Psoas muscle (tissue), 8 donors: Measurements from ENCODE around the gene BRMS1L. TPM values are rescaled to one million over a fixed set of nuclear protein-coding genes. Genes with fewer than 3 reads are reported as not detected.
A peak's percentile ranks its signal among the peaks of the same experiment; 100 is the strongest.
"Not testable (repeated sequence)": the region's sequence is repeated elsewhere in the genome, so short reads cannot be mapped to it uniquely, and the experiment has no call there.

Experiments used
- ATAC-seq, 4 donors: fragments of 200-7000 bp; cut with Tn5 transposase; one replicate each; pipeline ENCODE4 v1.9.1; 2020; ENCODE audit warnings: moderate library complexity in 3 of 4, mild to moderate bottlenecking in 2 of 4
- DNase-seq, 2 donors: peaks; one replicate each; pipeline ENCODE4 v3.0.0-alpha.2; 2020
- H3K27ac ChIP-seq: fragments of 200-600 bp; one replicate; pipeline ENCODE4 v1.8.0; 2022
- H3K27me3 ChIP-seq, 3 donors: fragments of 200-600 bp in 1 of 3; one replicate each; pipeline versions ENCODE4 v1.6.1 to v1.8.0; 2013 to 2022; ENCODE audit warnings: low read length in 2 of 3, mild to moderate bottlenecking in 2 of 3, moderate library complexity in 1 of 3; ENCODE audit not compliant: insufficient read depth in 3 of 3
- H3K36me3 ChIP-seq, 2 donors: fragments of 200-600 bp in 1 of 2; one replicate each; pipeline versions ENCODE4 v1.6.1 to v1.8.0; 2013 to 2022; ENCODE audit warnings: low read depth in 1 of 2, mild to moderate bottlenecking in 1 of 2, moderate library complexity in 1 of 2; ENCODE audit not compliant: insufficient read depth in 1 of 2
- H3K4me1 ChIP-seq: fragments of 200-600 bp; one replicate; pipeline ENCODE4 v1.8.0; 2022
- H3K4me3 ChIP-seq: fragments of 200-600 bp; one replicate; pipeline ENCODE4 v1.8.0; 2022; ENCODE audit warnings: mild to moderate bottlenecking
- H3K9me3 ChIP-seq: fragments of 200-600 bp; one replicate; pipeline ENCODE4 v1.8.0; 2022
- WGBS, 3 donors: extraction: QIAGEN DNeasy Blood & Tissue Kit; methylation state at CpG; one replicate each; pipeline versions ENCODE4 v1.1.6 to v1.1.7; 2013; 5-methylcytosine and 5-hydroxymethylcytosine counted together
- intact Hi-C, 2 donors: fragments of 100-400 bp; cut with DNase I; formaldehyde crosslinking; loops; one replicate each; pipeline versions ENCODE4 v1.11.0 to v1.14.2; 2022
- polyA plus RNA-seq, 3 donors: library from polyadenylated mRNA; stranded (reverse); fragments of 200-250 nt; gene quantifications; one replicate each; pipeline ENCODE4 v1.2.3, GENCODE V29; 2013
- total RNA-seq, 4 donors: library from RNA; stranded (reverse); fragmentation: NEBNext Ultra II Directional in 2 of 4; extraction: Animal tissue kit (Norgen Biotek cat#: 25700) in 2 of 4; gene quantifications; one replicate each; pipeline versions ENCODE4 v1.2.1 to v1.2.4, GENCODE V29; 2021 to 2023
- TF ChIP-seq, protein P1 (sequence below): fragments of 200-600 bp; IDR thresholded peaks from one replicate; pipeline ENCODE4 v1.8.0; 2022; ENCODE audit warnings: antibody characterized with exemption
- donor health status: healthy with polysubstance abuse.
- donor health status: DM: no; HTN: no; CAD: no; lungs with moderate emphysema.
- donor health status: Bipolar disorder and iron deficiency.
- donor health status: healthy.
- donor health status: DM: yes; HTN: yes; CAD: no.
- donor health status: DM: no; HTN: no; CAD: no.
- donor health status: DM: no; HTN: no; CAD: no.
- donor health status: DM: yes; HTN: yes; CAD: no.

BRMS1L gene
- total and polyA plus RNA-seq, 7 donors = 5.3 to 15.9 (median 9.5) TPM

DNA sequence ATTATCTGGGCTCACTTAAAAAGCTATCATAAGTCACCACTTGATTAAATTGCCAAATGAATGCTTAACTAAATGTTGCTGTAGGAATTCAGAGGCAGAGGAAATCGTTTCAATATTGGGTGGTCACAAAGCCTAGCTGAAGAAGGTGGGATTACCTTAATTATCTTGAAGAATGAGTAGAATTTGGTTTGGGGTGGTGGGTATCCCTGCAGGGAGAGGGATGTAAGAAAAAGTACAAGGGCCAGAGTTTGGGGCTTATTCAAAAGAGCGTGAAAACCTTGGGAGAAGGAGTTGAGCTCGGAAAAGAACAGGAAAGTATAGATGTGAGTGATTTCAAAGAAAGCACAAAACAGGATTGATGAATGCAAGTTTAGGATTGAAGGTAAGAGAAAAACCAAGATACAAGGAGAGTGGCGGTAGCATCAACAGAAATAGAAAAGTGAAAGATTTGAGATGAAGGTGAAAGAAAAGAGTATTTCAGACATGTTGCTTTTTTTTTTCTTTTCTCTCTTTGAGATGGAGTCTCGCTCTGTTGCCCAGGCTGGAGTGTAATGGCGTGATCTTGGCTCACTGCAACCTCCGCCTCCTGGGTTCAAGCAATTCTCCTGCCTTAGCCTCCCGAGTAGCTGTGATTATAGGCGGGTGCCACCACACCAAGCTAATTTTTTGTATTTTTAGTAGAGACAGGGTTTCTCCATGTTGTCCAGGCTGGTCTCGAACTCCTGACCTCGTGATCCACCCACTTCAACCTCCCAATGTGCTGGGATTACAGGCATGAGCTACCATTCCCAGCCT lies 1.7 kb downstream of the BRMS1L start:
- H3K4me1 ChIP-seq = peaks cover 4% of the 10 kb centered on the region
- DNase-seq = no peak
- H3K27me3 ChIP-seq = no peaks in the 10 kb centered on the region
- H3K27ac ChIP-seq = no peak overlapping the region
- no peak for ATAC-seq
- WGBS, 3 donors = 89 to 92% (median 90%) methylated on average over 11 of the region's 11 CpGs
- peaks cover 0 to 15% of the 10 kb centered on the region in 2 donors for H3K36me3 ChIP-seq
- TF ChIP-seq, protein P1, sequence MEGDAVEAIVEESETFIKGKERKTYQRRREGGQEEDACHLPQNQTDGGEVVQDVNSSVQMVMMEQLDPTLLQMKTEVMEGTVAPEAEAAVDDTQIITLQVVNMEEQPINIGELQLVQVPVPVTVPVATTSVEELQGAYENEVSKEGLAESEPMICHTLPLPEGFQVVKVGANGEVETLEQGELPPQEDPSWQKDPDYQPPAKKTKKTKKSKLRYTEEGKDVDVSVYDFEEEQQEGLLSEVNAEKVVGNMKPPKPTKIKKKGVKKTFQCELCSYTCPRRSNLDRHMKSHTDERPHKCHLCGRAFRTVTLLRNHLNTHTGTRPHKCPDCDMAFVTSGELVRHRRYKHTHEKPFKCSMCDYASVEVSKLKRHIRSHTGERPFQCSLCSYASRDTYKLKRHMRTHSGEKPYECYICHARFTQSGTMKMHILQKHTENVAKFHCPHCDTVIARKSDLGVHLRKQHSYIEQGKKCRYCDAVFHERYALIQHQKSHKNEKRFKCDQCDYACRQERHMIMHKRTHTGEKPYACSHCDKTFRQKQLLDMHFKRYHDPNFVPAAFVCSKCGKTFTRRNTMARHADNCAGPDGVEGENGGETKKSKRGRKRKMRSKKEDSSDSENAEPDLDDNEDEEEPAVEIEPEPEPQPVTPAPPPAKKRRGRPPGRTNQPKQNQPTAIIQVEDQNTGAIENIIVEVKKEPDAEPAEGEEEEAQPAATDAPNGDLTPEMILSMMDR = no peak
- intact Hi-C loops = loop anchor here in 1 of 2 donors (10.0 kb wide), 1 partner anchor 703 kb away; the partner anchor contains the start of genes PPP2R3C and PRORP
- H3K9me3 ChIP-seq = no peaks in the 10 kb centered on the region
- H3K4me3 ChIP-seq = peak overlapping the region; percentile 99

DNA sequence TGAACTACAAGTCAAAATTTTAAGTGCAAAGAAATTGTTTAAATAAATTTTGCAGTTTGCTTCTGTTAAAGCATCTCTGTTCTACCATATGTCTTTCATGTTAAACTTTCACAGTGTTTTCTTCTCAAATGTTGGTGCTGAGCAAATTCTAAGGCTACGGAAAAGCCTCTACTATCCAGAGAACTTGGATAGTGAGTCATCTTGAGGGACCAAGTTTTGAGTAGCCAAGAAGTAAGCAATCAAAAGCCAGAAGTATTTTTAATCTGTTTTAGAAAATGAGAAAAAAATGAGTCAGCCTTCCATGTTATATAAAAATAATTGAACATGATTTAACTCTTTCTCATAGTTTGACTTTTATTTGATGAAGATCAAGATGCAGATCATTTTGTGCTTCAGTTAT lies 3.3 kb downstream of the BRMS1L start:
- no peak for ATAC-seq
- H3K4me1 ChIP-seq = peaks cover 4% of the 10 kb centered on the region
- H3K4me3 ChIP-seq = no peak overlapping the region
- H3K27me3 ChIP-seq = no peaks in the 10 kb centered on the region
- 77 to 87% (median 83%) methylated on average over 1 of the region's 1 CpG for WGBS, 3 donors
- H3K27ac ChIP-seq = no peak overlapping the region
- intact Hi-C loops = loop anchor here in 1 of 2 donors (10.0 kb wide), 1 partner anchor 705 kb away; the partner anchor contains the start of genes PPP2R3C and PRORP
- DNase-seq = no peak
- no peaks in the 10 kb centered on the region for H3K9me3 ChIP-seq
- TF ChIP-seq, protein P1 = no peak
- peaks cover 0 to 29% of the 10 kb centered on the region in 2 donors for H3K36me3 ChIP-seq

DNA sequence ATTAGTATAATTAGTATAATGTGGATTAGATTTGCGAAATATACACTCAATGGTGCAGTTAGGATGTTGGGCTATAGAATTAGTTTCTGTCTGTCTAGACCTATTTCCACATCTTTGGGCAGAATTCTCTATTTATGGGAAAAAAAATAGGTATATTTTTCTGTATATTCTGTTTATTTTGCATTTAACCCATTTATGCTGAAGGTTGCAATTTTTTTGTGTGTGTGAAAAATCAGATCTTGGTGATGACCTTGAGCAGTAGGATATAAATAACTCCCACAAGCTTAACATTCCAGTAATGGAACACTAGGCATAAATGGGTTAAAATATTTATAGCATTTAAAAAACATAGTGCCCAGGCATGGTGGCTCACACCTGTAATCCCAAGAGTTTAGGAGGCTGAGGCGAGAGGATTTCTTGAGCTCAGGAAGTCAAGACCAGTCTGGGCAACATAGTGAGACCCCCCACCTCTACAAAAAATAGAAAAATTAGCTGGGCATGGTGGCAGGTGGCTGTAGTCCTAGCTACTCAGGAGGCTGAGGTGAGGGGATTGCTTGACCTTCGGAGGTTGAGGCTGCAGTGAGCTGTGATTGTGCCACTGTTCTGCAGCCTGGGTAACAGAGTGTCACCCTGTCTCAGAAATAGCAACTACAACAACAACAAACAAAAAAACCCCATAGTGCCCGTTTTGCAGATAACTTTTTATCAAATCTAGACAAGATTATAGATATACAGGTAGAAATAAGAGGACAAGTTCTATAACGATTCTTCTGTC lies 9.3 kb downstream of the BRMS1L start:
- TF ChIP-seq, protein P1 = no peak
- Histone ChIP-seq H3K4me3 (no peak overlapping the region), H3K9me3 (peaks cover 6% of the 10 kb centered on the region), H3K27ac (no peak overlapping the region), H3K36me3 (peaks cover 0 to 77% of the 10 kb centered on the region in 2 donors), H3K27me3 (no peaks in the 10 kb centered on the region), H3K4me1 (no peaks in the 10 kb centered on the region)
- 84 to 91% (median 90%) methylated on average over 5 of the region's 5 CpGs for WGBS, 3 donors
- ATAC-seq (no peak), DNase-seq (no peak)
- intact Hi-C loops = no loop called here

DNA sequence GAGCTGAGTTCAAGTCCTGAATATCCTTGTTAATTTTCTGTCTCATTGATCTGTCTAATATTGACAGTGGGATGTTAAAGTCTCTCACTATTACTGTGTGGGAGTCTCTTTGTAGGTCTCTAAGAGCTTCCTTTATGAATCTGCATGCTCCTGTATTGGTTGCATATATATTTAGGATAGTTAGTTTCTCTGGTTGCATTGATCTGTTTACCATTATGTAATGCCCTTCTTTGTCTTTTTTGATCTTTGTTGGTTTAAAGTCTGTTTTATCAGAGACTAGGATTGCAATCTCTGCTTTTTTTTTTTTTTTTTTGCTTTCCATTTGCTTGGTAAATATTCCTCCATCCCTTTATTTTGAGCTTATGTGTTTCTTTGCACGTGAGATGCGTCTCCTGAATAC lies 15.6 kb downstream of the BRMS1L start:
- not testable (repeated sequence) for ATAC-seq
- WGBS, 3 donors = 97 to 99% (median 97%) methylated on average over 2 of the region's 2 CpGs

DNA sequence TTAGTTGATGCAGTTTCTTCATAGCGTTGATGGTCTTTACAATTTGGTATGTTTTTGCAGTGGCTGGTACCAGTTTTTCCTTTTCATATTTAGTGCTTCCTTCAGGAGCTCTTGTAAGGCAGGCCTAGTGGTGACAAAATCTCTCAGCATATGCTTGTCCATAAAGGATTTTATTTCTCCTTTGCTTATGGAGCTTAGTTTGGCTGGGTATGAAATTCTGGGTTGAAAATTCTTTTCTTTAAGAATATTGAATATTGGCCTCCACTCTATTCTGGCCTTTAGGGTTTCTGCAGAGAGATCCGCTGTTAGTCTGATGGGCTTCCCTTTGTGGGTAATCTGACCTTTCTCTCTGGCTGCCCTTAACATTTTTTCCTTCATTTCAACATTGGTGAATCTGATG lies 16.1 kb downstream of the BRMS1L start:
- DNase-seq, H3K4me3 ChIP-seq, H3K27ac ChIP-seq, H3K27me3 ChIP-seq, H3K4me1 ChIP-seq, ATAC-seq, intact Hi-C loops: not testable (repeated sequence)
- 96 to 100% (median 99%) methylated on average over 2 of the region's 2 CpGs for WGBS, 3 donors
- peaks cover 14% of the 10 kb centered on the region for H3K9me3 ChIP-seq
- H3K36me3 ChIP-seq = peaks cover 0 to 34% of the 10 kb centered on the region in 2 donors

More for the DNA sequence above, 15.6 kb downstream of the BRMS1L start:
- H3K27ac ChIP-seq, H3K27me3 ChIP-seq, DNase-seq, H3K4me1 ChIP-seq, H3K4me3 ChIP-seq, intact Hi-C loops: not testable (repeated sequence)
- H3K9me3 ChIP-seq = peaks cover 14% of the 10 kb centered on the region
- peaks cover 0 to 40% of the 10 kb centered on the region in 2 donors for H3K36me3 ChIP-seq
